ENCODE data around the gene KIF26A.
A peak's percentile ranks its signal among the peaks of the same experiment; 100 is the strongest.

The KIF26A gene

DNA sequence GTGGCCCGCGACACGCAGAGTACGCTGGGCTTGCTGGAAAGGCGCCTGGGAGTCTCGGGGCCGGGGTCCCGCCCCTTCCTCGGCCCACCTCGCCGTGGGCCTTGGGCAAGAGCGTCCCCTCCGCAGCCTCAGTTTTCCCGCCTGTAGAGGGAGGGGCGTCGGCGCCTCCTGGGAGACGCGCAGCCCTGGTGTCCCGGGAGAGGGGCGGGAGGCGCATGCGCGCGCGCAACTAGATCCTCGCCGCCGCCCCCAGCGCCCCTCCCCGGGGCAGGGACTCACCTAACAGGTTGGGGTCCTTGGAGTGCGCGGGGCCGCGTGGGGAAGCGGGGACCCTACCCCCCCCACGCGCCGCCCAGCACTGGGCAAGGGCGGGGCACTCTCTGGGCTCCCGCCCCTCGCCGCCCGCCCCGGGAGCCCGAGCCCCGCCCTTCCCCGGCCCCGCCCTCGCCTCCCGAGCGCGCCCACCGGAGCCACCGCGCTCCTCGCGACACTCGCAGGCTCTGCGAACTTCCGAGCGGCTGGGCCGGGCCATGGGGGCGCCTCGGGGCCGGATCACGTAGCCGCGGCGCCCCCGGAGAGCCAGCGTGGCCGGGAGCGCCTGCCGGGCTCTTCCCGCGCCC lies at the start of gene KIF26A:
Gene KIF26A, plus strand, starts transcription at position 490 of the 620 bp plus-strand sequence. CDS start 136 bp downstream, outside the sequence.
- DNase-seq (ENCODE audit: low spot score): no peak

- DNase-seq (ENCODE audit: low spot score): no peak
Observed at GRCh38 chr14:104090071-104090748, 48.2 kb upstream of the KIF26A start.

GRCh38 chr14:104091061-104091926 lies 47.1 kb upstream of the KIF26A start:
- no peak for DNase-seq (ENCODE audit: low spot score)

GRCh38 chr14:104091927-104092771 lies 46.2 kb upstream of the KIF26A start:
- DNase-seq (ENCODE audit: low spot score): no peak

DNA sequence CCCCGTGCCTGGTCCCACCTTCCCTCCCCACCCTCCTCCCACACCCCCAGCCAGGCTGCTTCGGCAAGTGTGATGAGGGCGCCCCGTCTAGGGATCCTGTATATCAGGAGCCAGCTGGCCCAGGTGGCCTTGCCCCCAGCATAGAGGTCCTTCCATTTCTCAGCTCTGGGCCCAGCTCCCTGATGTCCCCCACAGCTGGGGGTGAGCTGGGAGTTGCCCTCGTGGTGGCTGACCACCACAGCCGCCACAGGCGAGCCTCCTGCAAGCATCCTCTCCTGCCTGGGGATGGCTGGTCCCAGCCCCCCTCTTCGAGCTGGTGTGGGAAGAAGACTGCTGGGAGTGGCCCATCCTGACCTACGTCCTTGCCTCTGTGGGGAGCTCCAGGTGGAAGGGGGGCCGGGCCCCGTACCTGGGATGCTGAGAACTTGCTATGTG lies 45.4 kb upstream of the KIF26A start:
- DNase-seq (ENCODE audit: low spot score): no peak

- no peak for DNase-seq (ENCODE audit: low spot score)
Observed at GRCh38 chr14:104093366-104094055, 44.9 kb upstream of the KIF26A start.

DNA sequence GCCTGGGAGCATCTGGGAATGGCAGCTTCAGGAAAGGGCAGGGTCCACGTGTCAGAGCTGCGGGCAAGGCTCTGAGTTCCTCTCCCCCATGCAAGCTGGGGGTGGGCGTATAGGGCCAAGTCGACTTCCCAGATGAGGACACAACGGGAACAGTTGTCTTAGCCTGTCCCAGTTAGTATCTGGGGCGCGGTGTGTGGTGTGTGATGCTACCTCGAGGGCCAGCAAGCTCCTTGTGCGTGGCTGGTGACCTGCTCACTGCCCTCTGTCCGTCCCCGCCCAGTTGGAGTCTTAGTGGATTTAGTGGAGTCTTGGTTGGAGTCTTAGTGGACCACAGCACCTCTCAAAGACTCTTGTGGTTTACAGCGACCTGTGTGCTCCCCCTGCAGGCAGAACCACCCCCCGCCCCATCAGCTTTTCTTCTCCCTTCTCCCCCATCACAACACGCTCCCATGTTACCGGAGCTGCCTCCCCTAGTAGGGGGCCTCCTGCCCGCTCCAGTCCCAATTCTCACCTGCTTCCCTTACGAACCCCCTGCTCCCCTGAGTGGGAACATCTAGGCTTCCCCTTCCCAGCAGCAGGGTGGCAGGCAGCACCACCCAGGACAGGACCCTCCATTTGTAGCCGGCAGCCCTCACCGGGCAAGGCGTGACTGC lies 44.2 kb upstream of the KIF26A start:
- DNase-seq (ENCODE audit: low spot score): no peak

- DNase-seq (ENCODE audit: low spot score): peak; percentile 63
Observed at GRCh38 chr14:104094709-104095425, 43.5 kb upstream of the KIF26A start.

DNA sequence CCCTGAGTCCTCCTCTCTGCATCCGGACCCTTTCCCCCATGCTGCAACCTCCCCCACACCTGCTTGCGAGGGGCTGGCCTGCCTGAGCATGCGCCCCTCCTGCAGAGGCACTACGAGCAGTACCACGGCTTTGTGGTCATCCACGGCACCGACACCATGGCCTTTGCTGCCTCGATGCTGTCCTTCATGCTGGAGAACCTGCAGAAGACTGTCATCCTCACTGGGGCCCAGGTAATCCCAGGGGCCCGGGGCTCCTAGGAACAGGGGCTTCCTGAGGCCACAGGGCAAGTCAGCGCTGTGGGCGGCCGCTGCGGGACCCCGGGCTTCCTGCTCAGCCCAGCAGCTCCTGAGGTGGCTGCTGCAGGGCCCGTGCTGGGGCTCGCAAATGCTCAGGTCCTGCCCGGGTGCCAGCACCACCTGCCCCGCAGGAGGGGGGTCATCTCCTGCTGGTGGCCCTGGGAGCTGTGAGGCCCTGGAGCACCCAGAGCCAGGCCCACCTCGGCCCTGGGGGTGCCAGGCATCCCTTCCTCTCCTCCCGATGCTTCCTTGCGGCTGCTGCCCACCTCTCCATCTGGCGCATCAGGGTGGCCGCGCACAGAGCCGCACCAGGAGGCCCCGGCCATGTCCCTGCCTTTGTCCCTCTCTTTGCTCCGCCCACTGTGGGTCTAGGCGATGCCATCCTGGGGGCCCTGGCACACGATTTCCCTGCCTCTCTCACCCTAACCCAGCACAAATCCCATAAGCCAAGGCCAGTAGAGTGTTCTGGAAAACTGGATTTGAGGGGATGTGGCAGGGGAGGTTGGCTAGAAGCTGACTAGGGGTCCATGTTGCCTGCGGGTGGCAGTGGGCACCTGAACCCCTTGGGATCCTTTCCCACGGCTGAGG lies 42.7 kb upstream of the KIF26A start:
- no peak for DNase-seq (ENCODE audit: low spot score)

DNA sequence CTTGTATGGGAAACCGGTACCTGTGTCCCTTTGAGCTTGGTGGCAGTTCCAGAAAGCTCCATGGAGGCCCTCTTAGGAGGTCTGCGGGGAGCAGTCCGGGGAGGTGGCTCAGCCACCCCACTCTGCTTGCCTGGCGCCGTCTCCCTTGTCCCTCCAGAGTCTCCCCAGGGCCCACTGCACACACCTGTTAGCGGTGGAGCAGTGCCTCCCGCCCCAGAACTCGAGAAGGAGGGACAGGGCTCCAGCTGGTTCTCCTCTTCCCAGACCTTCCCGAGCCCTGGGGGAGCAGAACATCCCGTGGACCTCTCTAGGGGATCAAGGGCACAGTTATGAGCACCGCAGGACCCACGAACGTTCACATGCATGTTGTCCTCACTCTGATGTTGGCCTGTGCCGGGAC lies 42.1 kb upstream of the KIF26A start:
- DNase-seq (ENCODE audit: low spot score): no peak

DNA sequence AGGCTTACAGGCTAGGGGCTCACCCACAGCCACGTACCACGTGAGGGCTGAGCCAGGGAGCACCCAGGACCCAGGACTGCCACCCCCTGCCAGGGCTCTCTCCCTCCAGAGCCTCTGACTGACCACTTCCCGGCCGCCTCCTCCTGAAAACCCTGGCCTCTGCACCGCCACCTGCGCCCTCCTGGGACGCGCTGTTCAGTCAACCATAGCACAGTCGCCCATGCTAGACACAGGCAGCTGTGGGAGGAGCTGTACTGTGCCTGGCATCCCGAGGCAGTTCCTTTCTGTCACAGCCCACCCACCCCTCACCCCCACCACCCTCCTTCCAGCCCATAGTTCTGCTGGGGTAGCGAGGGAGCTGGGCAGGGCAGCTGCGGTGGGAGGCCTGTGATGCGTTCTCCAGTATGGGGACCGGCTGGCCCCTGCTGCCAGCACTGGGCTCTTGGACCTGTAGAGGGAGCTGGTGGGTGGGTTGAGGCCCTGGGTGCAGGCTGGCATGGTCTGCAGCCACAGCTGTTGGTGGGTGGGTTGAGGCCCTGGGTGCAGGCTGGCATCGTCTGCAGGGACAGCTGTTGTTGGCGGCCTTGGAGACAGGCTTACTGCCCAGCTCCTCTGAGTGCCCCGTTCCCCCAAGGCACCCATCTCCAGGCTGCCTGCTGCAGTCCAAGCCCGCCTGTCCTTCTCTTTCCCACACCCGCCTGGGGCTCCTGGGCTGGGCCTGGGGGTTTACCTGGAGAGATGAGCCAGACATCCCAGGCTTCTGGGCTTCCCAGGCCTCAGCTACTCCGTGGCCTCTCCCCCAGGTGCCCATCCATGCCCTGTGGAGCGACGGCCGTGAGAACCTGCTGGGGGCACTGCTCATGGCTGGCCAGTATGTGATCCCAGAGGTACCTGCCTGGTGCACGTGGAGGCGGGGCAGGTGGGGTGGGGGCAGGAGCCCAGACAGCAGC lies 41.4 kb upstream of the KIF26A start:
- DNase-seq (ENCODE audit: low spot score): no peak

- no peak for DNase-seq (ENCODE audit: low spot score)
Observed at GRCh38 chr14:104098272-104099095, 39.9 kb upstream of the KIF26A start.

GRCh38 chr14:104099096-104100041 lies 39.0 kb upstream of the KIF26A start:
- no peak for DNase-seq (ENCODE audit: low spot score)

- no peak for DNase-seq (ENCODE audit: low spot score)
Observed at GRCh38 chr14:104100171-104101085, 38.0 kb upstream of the KIF26A start.
